Measurements from ENCODE around the gene PTTG2.
A peak's percentile ranks its signal among the peaks of the same experiment; 100 is the strongest.
"Not testable (repeated sequence)": the region's sequence is repeated elsewhere in the genome, so short reads cannot be mapped to it uniquely, and the experiment has no call there.

PTTG2 gene

GRCh38 chr4:37956941-37957340 lies 3.3 kb upstream of the PTTG2 start:
- no peak for DNase-seq

GRCh38 chr4:37958932-37959331 lies 1.3 kb upstream of the PTTG2 start:
- no peak for DNase-seq

- no peak for DNase-seq
Observed at GRCh38 chr4:37960679-37961450, 667 bp downstream of the PTTG2 start.

- DNase-seq = no peak
Observed at GRCh38 chr4:37964734-37965457, 4.7 kb downstream of the PTTG2 start.

GRCh38 chr4:37966044-37966443 lies 5.8 kb downstream of the PTTG2 start:
- DNase-seq = no peak

GRCh38 chr4:37967736-37968135 lies 7.5 kb downstream of the PTTG2 start:
- no peak for DNase-seq

GRCh38 chr4:37968747-37969146 lies 8.5 kb downstream of the PTTG2 start:
- no peak for DNase-seq

- peak in 5 of 58 donors; percentile 4 to 44 (median 7) for DNase-seq
Observed at GRCh38 chr4:37970702-37971101, 10.5 kb downstream of the PTTG2 start.

- no peak for DNase-seq
Observed at GRCh38 chr4:37971202-37971601, 11.0 kb downstream of the PTTG2 start.

- DNase-seq = no peak
Observed at GRCh38 chr4:37973441-37973840, 13.2 kb downstream of the PTTG2 start.

GRCh38 chr4:37975321-37975822 lies 15.2 kb downstream of the PTTG2 start:
- not testable (repeated sequence) for DNase-seq

- no peak for DNase-seq
Observed at GRCh38 chr4:37976507-37976906, 16.3 kb downstream of the PTTG2 start.

- peak in 46 of 58 donors; percentile 6 to 68 (median 32) for DNase-seq
Observed at GRCh38 chr4:37976991-37977470, 16.8 kb downstream of the PTTG2 start.

GRCh38 chr4:37977471-37978247 lies 17.5 kb downstream of the PTTG2 start:
- DNase-seq = peak in 51 of 58 donors; percentile 8 to 70 (median 44)

GRCh38 chr4:37978248-37978924 lies 18.2 kb downstream of the PTTG2 start:
- peak in 1 of 58 donors; percentile 8 for DNase-seq

- no peak for DNase-seq
Observed at GRCh38 chr4:37980246-37980645, 20.0 kb downstream of the PTTG2 start.

- DNase-seq = no peak
Observed at GRCh38 chr4:37981425-37981824, 21.2 kb downstream of the PTTG2 start.

- DNase-seq = peak in 6 of 58 donors; percentile 2 to 33 (median 18)
Observed at GRCh38 chr4:37981844-37982720, 21.9 kb downstream of the PTTG2 start.

- DNase-seq = no peak
Observed at GRCh38 chr4:37982736-37983135, 22.5 kb downstream of the PTTG2 start.

GRCh38 chr4:37983951-37984350 lies 23.8 kb downstream of the PTTG2 start:
- no peak for DNase-seq

Data from anterior cingulate cortex (tissue), 58 donors.